ENCODE data around the gene TNS3. TPM values are rescaled to one million over a fixed set of nuclear protein-coding genes. Genes with fewer than 3 reads are reported as not detected.

Gene TNS3
- total and polyA plus RNA-seq, 2 donors (not counting 3 experiments of a cell fraction or from before 2014, with no cell fraction given) = 10.4 to 45.1 TPM

GRCh38 chr7:47540387-47541350 is 41.2 kb downstream of the TNS3 start:
- no peaks in the 10 kb centered on the region for H3K4me1 ChIP-seq (ENCODE audit: control insufficient read depth, extremely low read depth, insufficient read depth, low read length)
- DNase-seq (ENCODE audit: low read depth, low spot score) = no peak
- no TSS peak for BruUV-seq (replicated peaks)

More at GRCh38 chr7:47540387-47541350, 41.2 kb downstream of the TNS3 start:
- Histone ChIP-seq H3K9me3 (replicated peaks; ENCODE audit: control insufficient read depth, insufficient read depth, low read length) (no peaks in the 10 kb centered on the region), H4K20me1 (replicated peaks; ENCODE audit: control insufficient read depth, extremely low read depth, insufficient read depth, low read length) (no peaks in the 10 kb centered on the region), H3K9me1 (replicated peaks; ENCODE audit: control insufficient read depth, extremely low read depth, insufficient read depth, low read length) (no peaks in the 10 kb centered on the region), H3K79me2 (ENCODE audit: control insufficient read depth, insufficient read depth, low read length) (no peaks in the 10 kb centered on the region), H3K9ac (replicated peaks; ENCODE audit: extremely low read depth, insufficient read depth, low read length) (no peak overlapping the region), H3K4me3 (replicated peaks in 1 of 3; ENCODE audit: insufficient read depth in 1 of 3, low read depth in 1 of 3, low read length in 3 of 3) (no peak overlapping the region), H3K27me3 (ENCODE audit: control insufficient read depth in 2 of 2, insufficient read depth in 2 of 2, low read length in 2 of 2) (peaks cover 16 to 18% of the 10 kb centered on the region in 2 experiments), H2AFZ (ENCODE audit: low read depth, low read length) (no peak overlapping the region), H3K36me3 (ENCODE audit: control insufficient read depth in 2 of 2, extremely low read depth in 1 of 2, insufficient read depth in 2 of 2, low read length in 2 of 2) (no peaks in the 10 kb centered on the region), H3K27ac (ENCODE audit: insufficient read depth, low read depth, low read length) (no peak overlapping the region), H3K4me2 (ENCODE audit: insufficient read depth, low read length) (no peak overlapping the region)
- no peak for TF ChIP-seq GATA2 (IDR thresholded peaks at IDR 0.05; ENCODE audit: insufficient read depth, insufficient read length, low read depth, low read length)
- no peak for TF ChIP-seq JUN (IDR thresholded peaks at IDR 0.05; ENCODE audit: borderline replicate concordance, insufficient read depth, insufficient read length, low read depth)
- TF ChIP-seq CTCF (IDR thresholded peaks at IDR 0.05; ENCODE audit: extremely low read depth in 1 of 2, insufficient read depth in 1 of 2, low read depth in 1 of 2, low read length in 2 of 2) = no peak
- TF ChIP-seq MYC (IDR thresholded peaks at IDR 0.05; ENCODE audit: low read depth, low read length) = no peak
- no peak for TF ChIP-seq POLR2AphosphoS5 (IDR thresholded peaks at IDR 0.05; ENCODE audit: insufficient read depth, low read depth, low read length)
- no peak for TF ChIP-seq POLR2A (IDR thresholded peaks at IDR 0.05; ENCODE audit: low read depth, low read length)
- no peak for TF ChIP-seq MAX (IDR thresholded peaks at IDR 0.05; ENCODE audit: insufficient read depth, insufficient read length)
- TF ChIP-seq EZH2 (IDR thresholded peaks at IDR 0.05; ENCODE audit: borderline replicate concordance, low read depth, low read length, severe bottlenecking) = no peak
- no peak for TF ChIP-seq FOS (IDR thresholded peaks at IDR 0.05; ENCODE audit: borderline replicate concordance, insufficient read depth, low read length)
- intact Hi-C loops (cut with micrococcal nuclease) (no loop called here), dilution Hi-C loops (cut with MboI; ENCODE audit: extremely low pct_ligation_motif_present, low sequenced_read_pairs) (no loop called here)
- CTCF ChIA-PET = no interaction called here
- FAIRE-seq = no peak
- POLR2A ChIA-PET = no interaction called here

Measured in endothelial cell of umbilical vein (primary cell).